Measurements from ENCODE around the gene AP1M1. TPM values are rescaled to one million over a fixed set of nuclear protein-coding genes. Genes with fewer than 3 reads are reported as not detected.

The AP1M1 gene
- 50.5 to 66.2 TPM (median 63.7 TPM) in 5 replicates for total RNA-seq (2022; extraction: Qiagen RNA extraction; ENCODE audit: low read depth)

DNA sequence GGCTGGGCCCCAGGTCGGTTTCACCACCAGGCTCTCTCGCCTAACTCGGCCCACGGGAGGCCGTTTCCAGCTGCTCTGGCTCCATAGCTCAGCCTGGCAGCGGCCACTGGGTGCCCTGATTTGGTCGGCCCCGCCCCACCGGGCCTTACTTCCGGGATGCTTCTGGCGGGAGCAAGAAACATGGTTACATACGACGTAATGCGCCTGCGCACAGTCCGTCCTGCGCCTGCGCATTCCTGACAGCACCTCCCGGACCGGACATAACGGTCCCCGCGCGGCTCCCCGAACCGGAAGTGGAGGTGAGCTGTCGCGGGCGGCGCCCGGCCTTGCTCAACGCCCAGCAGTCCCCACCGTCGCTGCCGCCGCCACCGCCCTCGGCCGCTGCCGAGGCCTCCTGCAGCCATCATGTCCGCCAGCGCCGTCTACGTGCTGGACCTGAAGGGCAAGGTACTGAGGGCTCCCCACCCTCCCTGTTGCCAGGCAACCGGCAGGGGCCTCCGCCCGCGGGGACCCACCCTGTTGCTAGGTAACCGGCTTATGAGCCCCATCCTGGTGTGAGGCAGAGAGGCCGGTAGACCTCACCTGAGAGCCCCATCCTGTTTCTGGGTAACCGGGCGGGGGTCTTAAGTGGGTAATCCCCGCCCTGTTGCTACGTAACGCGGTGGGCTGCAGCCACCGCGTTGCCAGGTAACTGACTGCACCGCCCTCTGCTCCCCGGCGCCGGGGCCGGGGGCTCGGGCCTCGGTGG lies at the start of gene AP1M1:
AP1M1 (plus strand) TSS at position 290 of the 748 bp plus-strand sequence; CDS start at position 406, 116 bp downstream.

DNA sequence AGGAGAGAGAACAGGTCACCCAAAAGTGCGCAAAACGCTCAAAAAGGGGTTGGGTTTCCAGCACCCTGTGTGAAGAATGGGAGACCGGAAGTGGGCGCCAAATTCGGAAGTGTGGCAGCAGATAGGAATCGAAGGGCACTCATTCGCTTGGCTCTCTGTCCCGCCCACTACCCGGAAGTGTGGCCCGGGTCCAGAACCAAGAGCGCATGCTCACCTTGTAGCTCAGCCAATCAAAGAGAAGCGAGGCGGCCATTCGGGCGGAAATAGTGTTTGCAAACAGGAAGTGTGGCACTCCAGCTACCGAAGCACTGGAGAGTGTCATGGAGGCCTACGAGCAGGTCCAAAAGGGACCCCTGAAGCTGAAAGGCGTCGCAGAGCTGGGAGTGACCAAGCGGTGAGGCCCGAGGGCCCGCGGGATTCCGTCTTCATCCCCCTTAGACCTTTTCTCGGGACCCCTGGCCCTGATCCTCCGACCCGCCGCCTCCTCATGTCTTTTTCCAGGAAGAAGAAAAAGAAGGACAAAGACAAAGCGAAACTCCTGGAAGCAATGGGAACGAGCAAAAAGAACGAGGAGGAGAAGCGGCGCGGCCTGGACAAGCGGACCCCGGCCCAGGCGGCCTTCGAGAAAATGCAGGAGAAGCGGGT lies 12.5 kb upstream of the AP1M1 start, which contains the start of gene FAM32A:
FAM32A (plus strand) TSS at position 288 of the 645 bp plus-strand sequence; CDS start at position 321, 33 bp downstream.

Other genes starting within 250 kb of the AP1M1 start
- not detected in 5 replicates for gene OR10H4, start 248.9 kb upstream of the AP1M1 start, total RNA-seq (2022; extraction: Qiagen RNA extraction; ENCODE audit: low read depth)
- 322 to 485 TPM (median 431 TPM) in 5 replicates for gene TPM4, start 121.4 kb upstream of the AP1M1 start, total RNA-seq (2022; extraction: Qiagen RNA extraction; ENCODE audit: low read depth)
- gene RAB8A, start 86.0 kb upstream of the AP1M1 start, total RNA-seq (2022; extraction: Qiagen RNA extraction; ENCODE audit: low read depth) = 41.6 to 86.5 TPM (median 44.3 TPM) in 5 replicates
- 0.09 TPM in 1 of 5 replicates, not detected in the others for gene HSH2D, start 54.2 kb upstream of the AP1M1 start, total RNA-seq (2022; extraction: Qiagen RNA extraction; ENCODE audit: low read depth)
- not detected in 5 replicates for gene CIB3, start 24.4 kb upstream of the AP1M1 start, total RNA-seq (2022; extraction: Qiagen RNA extraction; ENCODE audit: low read depth)
- gene FAM32A, start 12.5 kb upstream of the AP1M1 start, total RNA-seq (2022; extraction: Qiagen RNA extraction; ENCODE audit: low read depth) = 91.3 to 95.0 TPM (median 94.4 TPM) in 5 replicates
- 11.6 to 27.4 TPM (median 23.2 TPM) in 5 replicates for gene KLF2, start 126.9 kb downstream of the AP1M1 start, total RNA-seq (2022; extraction: Qiagen RNA extraction; ENCODE audit: low read depth)